Measurements from ENCODE around the gene SOHLH2.

DNA sequence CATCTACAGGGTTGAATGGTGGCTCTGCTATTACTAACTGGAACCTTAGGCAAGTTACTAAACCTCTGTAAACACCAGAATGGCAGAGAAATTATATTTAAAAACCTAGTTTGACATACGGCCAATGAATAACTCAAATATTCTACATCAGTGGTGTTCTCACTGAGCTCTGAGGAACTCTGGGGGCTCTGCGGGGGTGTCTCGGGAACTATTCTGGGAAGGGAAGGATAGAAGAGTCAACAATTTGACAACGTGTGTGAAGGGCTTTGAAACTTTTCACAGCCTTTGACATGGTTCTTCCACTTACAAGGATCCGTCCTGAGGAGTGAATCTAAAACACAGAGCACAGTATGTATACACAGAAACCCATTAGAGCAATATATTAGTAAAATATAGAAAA is 38.7 kb downstream of the SOHLH2 start:
- TF ChIP-seq EZH2 (IDR thresholded peaks at IDR 0.05; ENCODE audit: low read depth), result no peak
- TF ChIP-seq, protein P1, sequence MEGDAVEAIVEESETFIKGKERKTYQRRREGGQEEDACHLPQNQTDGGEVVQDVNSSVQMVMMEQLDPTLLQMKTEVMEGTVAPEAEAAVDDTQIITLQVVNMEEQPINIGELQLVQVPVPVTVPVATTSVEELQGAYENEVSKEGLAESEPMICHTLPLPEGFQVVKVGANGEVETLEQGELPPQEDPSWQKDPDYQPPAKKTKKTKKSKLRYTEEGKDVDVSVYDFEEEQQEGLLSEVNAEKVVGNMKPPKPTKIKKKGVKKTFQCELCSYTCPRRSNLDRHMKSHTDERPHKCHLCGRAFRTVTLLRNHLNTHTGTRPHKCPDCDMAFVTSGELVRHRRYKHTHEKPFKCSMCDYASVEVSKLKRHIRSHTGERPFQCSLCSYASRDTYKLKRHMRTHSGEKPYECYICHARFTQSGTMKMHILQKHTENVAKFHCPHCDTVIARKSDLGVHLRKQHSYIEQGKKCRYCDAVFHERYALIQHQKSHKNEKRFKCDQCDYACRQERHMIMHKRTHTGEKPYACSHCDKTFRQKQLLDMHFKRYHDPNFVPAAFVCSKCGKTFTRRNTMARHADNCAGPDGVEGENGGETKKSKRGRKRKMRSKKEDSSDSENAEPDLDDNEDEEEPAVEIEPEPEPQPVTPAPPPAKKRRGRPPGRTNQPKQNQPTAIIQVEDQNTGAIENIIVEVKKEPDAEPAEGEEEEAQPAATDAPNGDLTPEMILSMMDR (conservative IDR thresholded peaks at IDR 0.05), result no peak

Measured in PC-9 (cell line).